Measurements from ENCODE around the gene CPT1C.

CPT1C gene

DNA sequence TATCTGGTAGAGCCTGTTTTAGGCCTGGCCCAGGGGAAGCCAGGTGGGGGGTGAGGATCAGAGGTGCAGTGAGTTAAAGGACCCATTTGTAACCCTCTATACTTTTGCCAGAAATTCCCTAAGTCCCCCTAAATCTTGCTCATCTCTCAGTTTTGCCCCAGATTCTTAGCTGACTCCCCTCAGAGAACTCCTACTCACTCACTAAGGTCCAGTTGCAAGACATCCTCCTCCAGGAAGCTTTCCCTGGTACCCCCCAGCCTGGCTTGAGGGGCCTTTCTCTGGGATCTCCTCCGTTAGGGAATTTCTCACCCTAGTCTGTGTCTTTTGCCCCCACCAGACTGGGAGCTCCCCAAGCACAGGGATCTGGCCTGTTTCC, 70.3 kb downstream of the CPT1C start:
- Histone ChIP-seq H2AFZ (ENCODE audit: low read depth) (no peak overlapping the region), H3K79me2 (ENCODE audit: insufficient read depth, low read depth) (no peaks in the 10 kb centered on the region), H3K4me1 (ENCODE audit: low read depth, poor library complexity, severe bottlenecking) (peaks cover 8% of the 10 kb centered on the region), H3K4me3 (IDR thresholded peaks at IDR 0.05; ENCODE audit: insufficient read depth, low read depth, low read length) (no peak overlapping the region), H3K27me3 (ENCODE audit: insufficient read depth, low read depth) (peaks cover 25% of the 10 kb centered on the region; the same call in 1 of the 2 replicates), H3K9ac (no peak overlapping the region), H3K27ac (no peak overlapping the region), H3K4me2 (no peak overlapping the region), H3K36me3 (ENCODE audit: insufficient read depth) (no peaks in the 10 kb centered on the region), H4K20me1 (ENCODE audit: insufficient read depth) (no peaks in the 10 kb centered on the region)
- TF ChIP-seq, protein P1, sequence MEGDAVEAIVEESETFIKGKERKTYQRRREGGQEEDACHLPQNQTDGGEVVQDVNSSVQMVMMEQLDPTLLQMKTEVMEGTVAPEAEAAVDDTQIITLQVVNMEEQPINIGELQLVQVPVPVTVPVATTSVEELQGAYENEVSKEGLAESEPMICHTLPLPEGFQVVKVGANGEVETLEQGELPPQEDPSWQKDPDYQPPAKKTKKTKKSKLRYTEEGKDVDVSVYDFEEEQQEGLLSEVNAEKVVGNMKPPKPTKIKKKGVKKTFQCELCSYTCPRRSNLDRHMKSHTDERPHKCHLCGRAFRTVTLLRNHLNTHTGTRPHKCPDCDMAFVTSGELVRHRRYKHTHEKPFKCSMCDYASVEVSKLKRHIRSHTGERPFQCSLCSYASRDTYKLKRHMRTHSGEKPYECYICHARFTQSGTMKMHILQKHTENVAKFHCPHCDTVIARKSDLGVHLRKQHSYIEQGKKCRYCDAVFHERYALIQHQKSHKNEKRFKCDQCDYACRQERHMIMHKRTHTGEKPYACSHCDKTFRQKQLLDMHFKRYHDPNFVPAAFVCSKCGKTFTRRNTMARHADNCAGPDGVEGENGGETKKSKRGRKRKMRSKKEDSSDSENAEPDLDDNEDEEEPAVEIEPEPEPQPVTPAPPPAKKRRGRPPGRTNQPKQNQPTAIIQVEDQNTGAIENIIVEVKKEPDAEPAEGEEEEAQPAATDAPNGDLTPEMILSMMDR (conservative IDR thresholded peaks at IDR 0.05; ENCODE audit: low read depth, low read length), result no peak

DNA sequence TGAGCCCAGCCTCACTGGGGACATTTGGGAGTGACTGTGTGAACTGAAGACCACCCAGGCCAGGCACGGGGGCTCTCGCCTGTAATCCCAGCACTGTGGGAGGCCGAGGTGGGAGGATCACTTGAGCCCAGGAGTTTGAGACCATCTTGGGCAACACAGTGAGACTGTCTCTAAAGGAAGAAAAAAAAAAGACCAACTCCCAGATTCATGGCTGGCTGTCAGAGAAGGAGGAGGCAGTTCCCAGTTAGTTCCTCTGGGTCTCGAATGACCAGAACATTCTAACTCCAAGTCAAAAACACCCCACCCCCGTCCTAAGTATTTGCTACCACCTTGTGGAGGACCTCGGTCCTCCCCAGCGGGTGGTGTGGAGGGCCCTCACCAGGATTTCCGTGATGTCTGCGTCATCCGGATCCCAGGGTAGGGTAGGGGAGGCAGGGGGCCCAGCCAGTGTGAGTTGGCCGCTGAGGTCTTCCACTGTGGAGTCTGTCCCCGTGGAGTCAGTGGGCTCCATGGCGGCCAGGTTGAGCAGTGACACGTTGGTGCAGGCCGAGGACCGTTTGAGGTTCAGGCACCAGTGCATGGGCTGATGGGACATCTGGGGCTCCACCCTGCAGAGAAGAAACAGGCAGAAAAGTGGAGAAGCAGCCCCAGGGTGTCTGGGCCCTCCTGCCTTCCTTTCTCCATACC, 70.9 kb downstream of the CPT1C start:
- no peak overlapping the region for H3K9ac ChIP-seq
- H3K27me3 ChIP-seq (ENCODE audit: insufficient read depth, low read depth), result peaks cover 25% of the 10 kb centered on the region; the same call in 1 of the 2 replicates
- no peaks in the 10 kb centered on the region for H4K20me1 ChIP-seq (ENCODE audit: insufficient read depth)
- TF ChIP-seq, protein P1 (conservative IDR thresholded peaks at IDR 0.05; ENCODE audit: low read depth, low read length), result no peak
- peaks cover 8% of the 10 kb centered on the region for H3K4me1 ChIP-seq (ENCODE audit: low read depth, poor library complexity, severe bottlenecking)
- no peak overlapping the region for H2AFZ ChIP-seq (ENCODE audit: low read depth)
- H3K79me2 ChIP-seq (ENCODE audit: insufficient read depth, low read depth), result no peaks in the 10 kb centered on the region
- H3K27ac ChIP-seq, result no peak overlapping the region
- H3K36me3 ChIP-seq (ENCODE audit: insufficient read depth), result no peaks in the 10 kb centered on the region
- H3K4me2 ChIP-seq, result no peak overlapping the region
- no peak overlapping the region for H3K4me3 ChIP-seq (IDR thresholded peaks at IDR 0.05; ENCODE audit: insufficient read depth, low read depth, low read length)

GRCh38 chr19:49763230-49763629, 72.3 kb downstream of the CPT1C start, which contains the start of gene TSKS:
TSS of gene TSKS (minus strand) at chr19:49763306. CDS start at chr19:49763247, 59 bp downstream.
- no peak within 1 kb of the TSS for H3K4me2 ChIP-seq

More at GRCh38 chr19:49763230-49763629, 72.3 kb downstream of the CPT1C start, which contains the start of gene TSKS:
- Histone ChIP-seq H3K36me3 (ENCODE audit: insufficient read depth) (no peaks in the 10 kb centered on the region), H3K27me3 (ENCODE audit: insufficient read depth, low read depth) (peaks cover 18% of the 10 kb centered on the region; the same call in 1 of the 2 replicates), H3K4me3 (IDR thresholded peaks at IDR 0.05; ENCODE audit: insufficient read depth, low read depth, low read length) (no peak within 1 kb of the TSS), H3K79me2 (ENCODE audit: insufficient read depth, low read depth) (peaks cover 5% of the 10 kb centered on the region; the same call in 1 of the 2 replicates), H4K20me1 (ENCODE audit: insufficient read depth) (no peaks in the 10 kb centered on the region), H2AFZ (ENCODE audit: low read depth) (no peak within 1 kb of the TSS), H3K27ac (no peak within 1 kb of the TSS), H3K4me1 (ENCODE audit: low read depth, poor library complexity, severe bottlenecking) (peaks cover 8% of the 10 kb centered on the region), H3K9ac (no peak within 1 kb of the TSS)
- TF ChIP-seq, protein P1 (conservative IDR thresholded peaks at IDR 0.05; ENCODE audit: low read depth, low read length), result no peak
